SKM-1 treated with dmso at 0.1 percent for 144 hours (cell line): ENCODE data around the gene GRIK3.

Source experiments
- DNase-seq: peaks from one replicate; lab custom pipeline; 2025; ENCODE audit not compliant: unreplicated experiment; lab: John Stamatoyannopoulos, UW

GRIK3 gene

GRCh38 chr1:36835696-36836095 lies 198.6 kb downstream of the GRIK3 start:
- DNase-seq: no peak

GRCh38 chr1:36835017-36835695 lies 199.2 kb downstream of the GRIK3 start:
- no peak for DNase-seq

GRCh38 chr1:36834586-36834985 lies 199.7 kb downstream of the GRIK3 start:
- no peak for DNase-seq

- no peak for DNase-seq
These were observed 203.0 kb downstream of the GRIK3 start for GRCh38 chr1:36831186-36831810.

- DNase-seq: no peak
These were observed 204.4 kb downstream of the GRIK3 start for GRCh38 chr1:36829961-36830360.

- DNase-seq: no peak
These were observed 205.2 kb downstream of the GRIK3 start for GRCh38 chr1:36829066-36829465.

GRCh38 chr1:36825226-36825625 lies 209.1 kb downstream of the GRIK3 start:
- no peak for DNase-seq

GRCh38 chr1:36824390-36824861 lies 209.9 kb downstream of the GRIK3 start:
- DNase-seq: no peak

GRCh38 chr1:36822648-36823047 lies 211.7 kb downstream of the GRIK3 start:
- no peak for DNase-seq

- DNase-seq: no peak
These were observed 212.9 kb downstream of the GRIK3 start for GRCh38 chr1:36821386-36821785.

- no peak for DNase-seq
These were observed 215.5 kb downstream of the GRIK3 start for GRCh38 chr1:36818771-36819170.

GRCh38 chr1:36816348-36816747 lies 218.0 kb downstream of the GRIK3 start:
- no peak for DNase-seq

GRCh38 chr1:36814774-36815173 lies 219.5 kb downstream of the GRIK3 start:
- no peak for DNase-seq

GRCh38 chr1:36814083-36814482 lies 220.2 kb downstream of the GRIK3 start:
- DNase-seq: no peak

GRCh38 chr1:36807262-36807661 lies 227.1 kb downstream of the GRIK3 start:
- no peak for DNase-seq

GRCh38 chr1:36805979-36806640 lies 228.2 kb downstream of the GRIK3 start:
- no peak for DNase-seq

- DNase-seq: no peak
These were observed 229.5 kb downstream of the GRIK3 start for GRCh38 chr1:36804669-36805314.

GRCh38 chr1:36803868-36804570 lies 230.3 kb downstream of the GRIK3 start:
- DNase-seq: no peak

GRCh38 chr1:36802018-36802417 lies 232.3 kb downstream of the GRIK3 start:
- DNase-seq: no peak

- no peak for DNase-seq
These were observed 236.6 kb downstream of the GRIK3 start for GRCh38 chr1:36797761-36798160.

GRCh38 chr1:36796733-36797132 lies 237.6 kb downstream of the GRIK3 start:
- DNase-seq: no peak
